RWPE1 (cell line): ENCODE measurements around the gene CPA3.
A peak's percentile ranks its signal among the peaks of the same experiment; 100 is the strongest.

Experiments
- CTCF ChIA-PET: fragments of 350-600 bp; sonication (Branson Sonifier 250); formaldehyde crosslinking; extraction: SDS; loops from one replicate; lab custom pipeline; 2021; lab: Yijun Ruan, JAX
- POLR2A ChIA-PET: fragments of 400-600 bp; formaldehyde crosslinking; extraction: SDS; loops from one replicate; lab custom pipeline; 2020; ENCODE audit warnings: antibody characterized with exemption; ENCODE audit not compliant: low non-redundant PET; lab: Yijun Ruan, JAX
- DNase-seq: peaks from one replicate; pipeline ENCODE4 v3.0.0; 2012; ENCODE audit warnings: low spot score
- H3K27ac ChIP-seq: fragments of 450-650 bp; 2 replicates; pipeline ENCODE4 v1.5.1; 2017
- TF ChIP-seq, protein P1 (sequence below): fragments of 450-650 bp; conservative IDR thresholded peaks from 2 replicates; pipeline ENCODE4 v1.5.1; 2017; ENCODE audit warnings: low read depth, mild to moderate bottlenecking

Gene CPA3

DNA sequence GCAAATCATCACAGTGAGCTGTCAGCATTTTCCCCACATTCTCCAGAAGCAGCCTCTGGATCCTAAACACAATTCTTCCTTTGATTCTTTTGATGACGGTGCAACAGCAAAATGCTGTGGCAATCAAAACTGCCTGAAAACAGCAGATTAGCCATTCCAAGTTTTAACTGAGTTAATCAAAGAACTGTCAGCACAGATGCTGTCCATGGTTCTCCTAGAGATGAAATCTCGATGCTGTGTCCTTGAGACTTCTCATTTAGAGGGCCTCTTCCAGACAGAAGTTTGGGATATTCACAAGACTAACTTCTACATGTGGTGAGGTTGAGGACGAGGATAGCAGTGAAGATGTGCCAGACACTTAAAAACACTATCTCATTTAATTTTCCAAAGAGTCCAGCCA, 75.9 kb downstream of the CPA3 start:
- no peak overlapping the region for H3K27ac ChIP-seq
- TF ChIP-seq, protein P1, sequence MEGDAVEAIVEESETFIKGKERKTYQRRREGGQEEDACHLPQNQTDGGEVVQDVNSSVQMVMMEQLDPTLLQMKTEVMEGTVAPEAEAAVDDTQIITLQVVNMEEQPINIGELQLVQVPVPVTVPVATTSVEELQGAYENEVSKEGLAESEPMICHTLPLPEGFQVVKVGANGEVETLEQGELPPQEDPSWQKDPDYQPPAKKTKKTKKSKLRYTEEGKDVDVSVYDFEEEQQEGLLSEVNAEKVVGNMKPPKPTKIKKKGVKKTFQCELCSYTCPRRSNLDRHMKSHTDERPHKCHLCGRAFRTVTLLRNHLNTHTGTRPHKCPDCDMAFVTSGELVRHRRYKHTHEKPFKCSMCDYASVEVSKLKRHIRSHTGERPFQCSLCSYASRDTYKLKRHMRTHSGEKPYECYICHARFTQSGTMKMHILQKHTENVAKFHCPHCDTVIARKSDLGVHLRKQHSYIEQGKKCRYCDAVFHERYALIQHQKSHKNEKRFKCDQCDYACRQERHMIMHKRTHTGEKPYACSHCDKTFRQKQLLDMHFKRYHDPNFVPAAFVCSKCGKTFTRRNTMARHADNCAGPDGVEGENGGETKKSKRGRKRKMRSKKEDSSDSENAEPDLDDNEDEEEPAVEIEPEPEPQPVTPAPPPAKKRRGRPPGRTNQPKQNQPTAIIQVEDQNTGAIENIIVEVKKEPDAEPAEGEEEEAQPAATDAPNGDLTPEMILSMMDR = no peak
- DNase-seq = no peak
- POLR2A ChIA-PET = no interaction called here
- CTCF ChIA-PET = interaction anchor here (0.6 kb wide), 1 partner anchor 70 kb away, joined by 3 read pairs; no protein-coding TSS in a partner anchor

DNA sequence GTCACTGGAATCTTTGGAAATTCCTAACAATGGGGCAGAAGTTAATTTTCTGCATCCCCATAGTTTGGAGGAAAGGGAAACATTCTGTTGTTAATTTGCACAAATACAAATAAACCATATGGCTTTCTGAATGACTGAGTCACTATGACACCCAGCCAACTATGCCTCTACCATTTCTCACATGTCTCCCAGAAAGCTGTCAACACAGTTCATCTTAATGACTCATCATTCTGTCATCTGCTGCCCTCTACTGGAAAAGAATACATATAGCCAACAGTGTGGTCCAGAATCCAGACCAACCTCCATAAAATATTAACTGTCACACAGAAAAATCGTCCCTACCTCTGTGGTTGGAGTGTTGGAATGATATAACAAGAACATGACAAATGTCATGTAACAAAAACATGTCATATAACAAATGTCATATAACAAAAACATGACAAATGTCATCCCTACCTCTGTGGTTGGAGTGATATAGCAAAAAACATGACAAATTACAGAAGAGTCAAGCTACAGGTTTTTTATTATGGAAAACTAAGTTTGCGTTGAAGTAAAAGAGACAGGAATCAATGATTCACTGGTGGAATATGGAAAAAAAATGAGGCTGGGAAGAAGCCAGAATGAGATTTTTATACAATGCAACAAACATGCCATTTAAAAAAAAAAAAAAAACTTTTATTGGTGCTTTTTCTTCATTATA, 78.6 kb downstream of the CPA3 start:
- CTCF ChIA-PET = interaction anchor here (0.7 to 1.8 kb wide), 12 partner anchors 19 to 653 kb away, joined by 3 to 9 read pairs (median 4); no protein-coding TSS in a partner anchor
- TF ChIP-seq, protein P1 = peak; percentile 82
- POLR2A ChIA-PET = no interaction called here
- no peak overlapping the region for H3K27ac ChIP-seq
- peak; percentile 91 for DNase-seq

DNA sequence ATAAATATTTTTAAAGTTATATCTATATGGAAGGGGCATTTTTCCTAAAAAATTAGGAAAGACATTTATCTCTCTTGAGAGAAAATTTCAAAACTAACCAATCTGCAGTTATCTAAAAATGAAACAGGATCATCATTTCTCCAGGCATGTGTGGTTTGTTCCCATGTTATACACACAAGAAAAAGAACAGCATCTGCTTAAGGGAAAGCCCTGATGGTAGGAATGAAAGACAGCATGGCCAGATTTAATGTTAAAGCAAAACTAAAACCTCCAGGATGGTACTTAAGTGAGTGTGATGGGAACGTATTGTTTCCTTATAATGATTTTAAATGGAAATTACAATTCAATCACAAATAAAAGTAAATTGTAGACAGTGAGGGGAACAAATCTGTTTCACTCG, 80.0 kb downstream of the CPA3 start:
- ChIA-PET POLR2A (no interaction called here), CTCF (interaction anchor here (0.6 kb wide), 1 partner anchor 10 kb away, joined by 3 read pairs; no protein-coding TSS in a partner anchor)
- TF ChIP-seq, protein P1 = no peak
- H3K27ac ChIP-seq = no peak overlapping the region
- DNase-seq = no peak
